GM18505 (cell line): ENCODE measurements around the gene NUAK2.
"Not testable (repeated sequence)": the region's sequence is repeated elsewhere in the genome, so short reads cannot be mapped to it uniquely, and the experiment has no call there.

ENCODE experiments used
- ATAC-seq: cut with Tn5 transposase; IDR thresholded peaks from one replicate; pipeline ENCODE4 v1.9.1; 2021; ENCODE audit not compliant: unreplicated experiment
- POLR2A ChIP-seq: IDR thresholded peaks from 4 replicates; pipeline ENCODE4 v1.6.1; 2011; ENCODE audit warnings: borderline replicate concordance; ENCODE audit not compliant: insufficient read depth, insufficient read length; ENCODE audit errors: extremely low read depth

Gene NUAK2

DNA sequence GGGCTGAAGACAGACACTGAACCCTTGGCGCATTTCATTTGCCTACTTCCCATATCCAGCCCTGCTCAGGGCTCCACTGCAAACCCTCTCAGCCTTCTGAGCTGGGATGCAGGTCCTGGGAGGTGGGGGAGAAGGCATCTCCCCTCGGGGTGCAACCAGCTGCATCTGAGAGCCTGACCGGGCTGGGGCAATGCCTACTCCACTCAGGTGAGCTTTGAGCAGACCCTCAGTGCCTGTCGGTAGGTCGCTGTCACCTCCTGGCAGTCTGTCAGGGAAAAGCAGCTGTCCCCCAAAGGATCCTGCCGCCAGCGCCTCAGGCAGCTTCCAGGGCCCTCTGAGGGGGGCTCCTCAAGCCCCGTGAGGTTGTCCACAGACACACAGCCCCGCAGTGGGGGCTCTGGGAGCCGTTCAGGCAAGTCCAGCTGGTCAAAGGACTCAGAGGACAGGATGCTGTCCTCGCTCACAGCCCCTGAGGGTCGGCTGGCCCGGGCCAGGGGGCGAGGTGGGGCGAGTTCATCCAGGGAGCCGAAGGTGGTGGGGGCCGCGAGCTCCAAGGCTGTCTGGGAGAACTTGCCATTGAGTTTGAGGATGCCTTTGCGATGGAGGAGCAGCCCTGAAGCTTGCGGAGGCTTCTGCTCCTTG lies 18.2 kb downstream of the NUAK2 start:
- no peak for ATAC-seq
- TF ChIP-seq POLR2A = no peak

GRCh38 chr1:205301842-205302588 lies 19.5 kb downstream of the NUAK2 start:
- TF ChIP-seq POLR2A = no peak
- ATAC-seq = no peak

GRCh38 chr1:205301205-205301821 lies 20.2 kb downstream of the NUAK2 start:
- no peak for ATAC-seq
- no peak for TF ChIP-seq POLR2A

GRCh38 chr1:205300149-205300548 lies 21.4 kb downstream of the NUAK2 start:
- TF ChIP-seq POLR2A = no peak

GRCh38 chr1:205298191-205298994 lies 23.2 kb downstream of the NUAK2 start:
- no peak for TF ChIP-seq POLR2A
- no peak for ATAC-seq

More at GRCh38 chr1:205300149-205300548, 21.4 kb downstream of the NUAK2 start:
- ATAC-seq = no peak

GRCh38 chr1:205297546-205298177 lies 23.9 kb downstream of the NUAK2 start:
- not testable (repeated sequence) for ATAC-seq

DNA sequence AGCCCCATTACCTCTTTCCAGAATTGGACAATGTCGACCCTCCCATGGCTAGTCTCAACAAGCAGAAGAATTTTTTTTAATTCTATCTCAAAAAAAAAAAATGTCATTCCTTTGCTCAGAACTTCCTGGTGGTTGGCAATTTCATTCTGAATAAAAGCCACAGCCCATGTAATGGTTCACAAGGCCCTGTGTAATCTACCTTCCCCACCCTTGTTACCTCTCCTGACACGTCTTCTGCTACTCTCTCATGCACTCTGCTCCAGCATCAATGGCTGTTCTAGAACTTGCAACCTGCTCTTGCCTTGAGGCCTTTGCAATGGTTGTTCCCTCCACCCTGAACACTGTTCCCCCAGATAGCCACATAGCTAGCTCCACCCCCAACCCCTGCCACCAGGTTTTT lies 25.4 kb downstream of the NUAK2 start:
- TF ChIP-seq POLR2A = no peak
- ATAC-seq = no peak

DNA sequence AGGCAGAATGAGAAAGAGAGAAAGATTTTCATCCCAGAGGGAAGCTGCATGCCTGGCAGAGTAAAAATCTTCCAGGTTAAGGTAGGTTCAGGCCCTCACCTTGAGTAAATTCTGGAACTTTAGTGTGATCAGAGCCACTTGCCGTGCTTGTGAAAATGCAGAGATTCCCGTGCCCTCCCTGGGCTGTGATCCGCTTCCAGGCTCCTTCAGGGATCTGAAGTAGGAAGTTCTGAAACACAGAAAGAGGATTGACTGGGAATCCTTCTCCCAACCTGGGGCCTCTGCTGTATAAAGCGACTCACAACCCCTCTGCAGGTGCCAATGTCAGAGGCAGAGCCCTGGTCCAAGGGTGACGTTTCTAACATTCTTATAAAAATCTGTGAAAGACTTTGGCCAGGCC lies 26.6 kb downstream of the NUAK2 start:
- TF ChIP-seq POLR2A = no peak
- no peak for ATAC-seq

DNA sequence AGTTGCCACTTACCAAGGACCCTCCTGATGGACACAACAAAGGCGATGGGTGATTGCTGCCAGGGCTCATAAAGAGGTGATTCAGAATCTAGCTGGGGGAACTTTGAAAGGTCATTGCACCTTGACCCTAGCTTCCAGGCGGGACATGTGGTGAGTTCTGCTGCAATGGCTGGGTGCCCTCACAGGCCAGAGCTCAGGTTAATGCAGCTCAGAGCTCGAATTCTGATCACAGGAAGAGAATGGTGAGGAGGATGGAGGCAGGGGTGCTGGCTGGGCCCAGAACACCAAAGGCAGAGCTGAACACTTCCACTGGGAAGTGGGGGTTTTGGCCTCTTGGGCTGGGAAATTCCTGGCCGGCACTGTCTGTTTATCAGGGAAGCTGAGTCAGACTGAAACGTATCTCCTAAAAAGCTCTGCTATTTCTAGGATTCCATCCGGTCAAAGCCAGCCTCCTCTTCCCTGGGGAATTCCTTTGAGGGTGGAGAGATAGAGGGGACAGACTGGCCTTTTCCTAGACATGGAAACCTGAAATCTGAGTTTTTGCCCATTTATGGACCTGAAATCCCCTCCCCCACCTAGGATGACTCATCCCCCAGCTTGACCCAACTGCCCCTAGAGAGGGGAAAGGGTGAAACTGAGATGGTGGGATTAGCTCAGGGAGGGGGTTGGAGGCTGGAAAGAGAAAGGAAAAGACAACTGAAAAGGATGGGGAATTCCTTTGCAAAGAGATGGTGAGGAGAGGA lies 27.2 kb downstream of the NUAK2 start:
- no peak for ATAC-seq
- no peak for TF ChIP-seq POLR2A

- no peak for TF ChIP-seq POLR2A
- no peak for ATAC-seq
Observed at GRCh38 chr1:205293350-205294074, 28.0 kb downstream of the NUAK2 start.

- ATAC-seq = no peak
- no peak for TF ChIP-seq POLR2A
Observed at GRCh38 chr1:205291596-205291995, 29.9 kb downstream of the NUAK2 start.
